ENCODE data around the gene LYPD8. TPM values are rescaled to one million over a fixed set of nuclear protein-coding genes. Genes with fewer than 3 reads are reported as not detected.

The LYPD8 gene
- total RNA-seq, 2 donors from 2014 or later = not detected

DNA sequence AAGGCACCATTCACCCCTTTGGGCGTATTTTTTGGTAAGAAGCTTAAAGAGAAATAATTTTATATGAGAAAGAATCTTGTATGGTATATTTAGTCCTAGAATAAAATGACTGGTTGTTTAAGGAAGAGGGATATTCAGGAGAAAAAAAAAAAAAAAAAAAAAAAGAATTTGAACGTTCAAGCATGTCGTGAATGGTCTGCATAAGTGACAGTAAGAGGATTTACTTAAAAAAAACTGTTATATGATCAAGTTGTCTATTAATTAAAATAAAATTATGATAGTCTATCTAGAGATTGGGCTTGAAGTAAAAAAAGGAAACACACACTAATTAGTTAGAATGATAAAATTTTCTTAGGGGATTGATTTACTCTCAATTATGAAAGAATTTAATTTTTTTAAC lies 41.3 kb downstream of the LYPD8 start:
- no peak for DNase-seq (ENCODE audit: low spot score)
- intact Hi-C loops (cut with DNase I) = no loop called here

GRCh38 chr1:248710305-248710900 lies 45.2 kb downstream of the LYPD8 start:
- intact Hi-C loops (cut with DNase I) = no loop called here
- DNase-seq (ENCODE audit: low spot score) = no peak

- intact Hi-C loops (cut with DNase I) = no loop called here
- DNase-seq (ENCODE audit: low spot score) = no peak
Measured at GRCh38 chr1:248704606-248705005, 51.0 kb downstream of the LYPD8 start.

- intact Hi-C loops (cut with DNase I) = no loop called here
- no peak for DNase-seq (ENCODE audit: low spot score)
Measured at GRCh38 chr1:248703674-248704073, 51.9 kb downstream of the LYPD8 start.

DNA sequence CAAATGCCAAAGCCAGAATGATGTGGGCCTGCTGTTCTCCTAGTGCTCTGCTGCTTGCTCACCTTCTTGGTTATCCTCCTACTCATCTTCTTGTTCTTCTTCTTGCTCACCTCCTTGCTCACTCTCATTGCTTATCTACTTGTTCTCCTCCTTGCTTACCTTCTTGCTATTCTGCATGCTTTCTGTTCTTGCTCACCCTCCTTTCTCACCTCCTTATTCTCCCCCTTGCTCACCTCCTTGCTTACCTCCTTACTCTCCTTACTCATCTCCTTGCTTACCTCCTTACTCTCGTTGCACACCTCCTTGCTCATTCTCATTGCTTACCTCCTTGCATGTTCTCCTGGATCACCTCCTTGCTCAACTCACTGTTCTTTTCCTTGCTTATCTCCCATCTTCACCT lies 52.8 kb downstream of the LYPD8 start, which contains the start of gene OR14I1:
OR14I1 (minus strand) TSS at position 53 of the 400 bp plus-strand sequence.
- intact Hi-C loops (cut with DNase I) = no loop called here
- no peak for DNase-seq (ENCODE audit: low spot score)

DNA sequence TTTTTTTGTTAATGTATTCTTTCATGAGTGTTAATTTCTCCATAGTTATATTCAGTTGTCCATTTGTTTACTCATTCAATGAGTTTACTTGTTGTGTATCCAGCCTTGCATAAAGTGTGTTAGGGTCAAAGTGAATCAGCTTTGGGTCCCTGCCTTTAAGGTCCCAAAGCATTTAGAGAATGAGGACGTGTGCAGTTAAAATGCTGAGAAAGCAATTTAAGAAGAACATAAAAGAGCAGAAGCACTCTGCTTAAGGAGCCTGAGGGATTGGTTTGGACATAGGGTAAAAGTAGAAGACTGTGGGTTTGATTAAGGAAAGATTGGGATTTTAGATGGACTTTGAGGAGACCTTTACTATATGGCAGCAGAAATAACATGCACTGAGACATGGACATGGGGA lies 56.5 kb downstream of the LYPD8 start:
- intact Hi-C loops (cut with DNase I) = no loop called here
- DNase-seq (ENCODE audit: low spot score) = no peak

GRCh38 chr1:248697907-248698306 lies 57.7 kb downstream of the LYPD8 start:
- no peak for DNase-seq (ENCODE audit: low spot score)
- intact Hi-C loops (cut with DNase I) = no loop called here

GRCh38 chr1:248696774-248697173 lies 58.8 kb downstream of the LYPD8 start:
- no peak for DNase-seq (ENCODE audit: low spot score)
- intact Hi-C loops (cut with DNase I) = no loop called here

DNA sequence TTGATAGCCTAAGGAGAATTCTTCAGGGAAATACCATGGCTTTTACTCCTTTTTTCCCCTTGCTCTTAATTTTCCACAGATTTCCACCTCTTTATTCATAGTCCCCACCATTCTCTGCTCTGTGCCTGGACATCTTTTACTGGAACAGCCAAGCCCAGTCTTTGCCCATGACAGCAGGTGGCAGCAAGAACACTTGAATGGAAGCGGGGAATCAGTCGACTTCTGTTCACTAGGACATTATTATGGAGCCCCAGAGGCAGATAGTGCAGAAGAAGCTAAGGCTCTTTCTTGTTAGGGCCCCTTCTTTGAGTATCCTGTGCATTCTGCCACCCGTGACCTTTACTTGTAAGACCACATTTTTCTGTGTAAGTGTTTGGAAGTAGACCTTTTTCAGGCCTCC lies 59.3 kb downstream of the LYPD8 start:
- no peak for DNase-seq (ENCODE audit: low spot score)
- intact Hi-C loops (cut with DNase I) = no loop called here

DNA sequence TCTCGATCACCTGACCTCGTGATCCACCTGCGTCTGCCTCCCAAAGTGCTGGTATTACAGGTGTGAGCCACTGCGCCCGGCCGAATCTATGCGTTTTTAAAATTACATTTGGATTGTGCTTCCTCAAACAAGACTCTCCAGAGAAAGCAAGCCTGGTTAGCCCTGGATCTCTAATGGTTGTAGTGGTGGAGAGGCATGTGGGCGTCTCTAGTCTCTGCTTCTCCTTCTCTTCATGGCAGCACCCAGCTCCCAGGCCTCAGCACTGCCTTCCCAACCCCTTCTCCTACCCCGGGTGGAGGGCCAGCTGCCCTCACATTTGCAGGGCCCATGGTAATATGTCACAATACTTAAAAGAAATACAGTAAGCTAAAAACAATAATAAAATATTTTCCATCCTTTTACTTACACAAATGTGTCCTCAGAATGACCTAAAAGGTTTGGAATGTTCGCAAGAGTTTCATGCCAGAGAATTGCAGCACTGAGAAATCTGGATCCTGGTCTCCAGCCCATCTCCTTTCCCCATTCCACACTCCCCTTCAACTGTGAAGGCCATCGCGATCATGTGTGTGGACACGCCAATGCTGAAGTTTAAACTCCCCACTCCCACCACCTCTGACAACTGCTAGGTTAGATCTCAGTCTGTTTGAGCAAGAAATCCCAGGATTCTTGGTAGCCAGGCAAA lies 60.0 kb downstream of the LYPD8 start:
- intact Hi-C loops (cut with DNase I) = no loop called here
- DNase-seq (ENCODE audit: low spot score) = no peak

DNA sequence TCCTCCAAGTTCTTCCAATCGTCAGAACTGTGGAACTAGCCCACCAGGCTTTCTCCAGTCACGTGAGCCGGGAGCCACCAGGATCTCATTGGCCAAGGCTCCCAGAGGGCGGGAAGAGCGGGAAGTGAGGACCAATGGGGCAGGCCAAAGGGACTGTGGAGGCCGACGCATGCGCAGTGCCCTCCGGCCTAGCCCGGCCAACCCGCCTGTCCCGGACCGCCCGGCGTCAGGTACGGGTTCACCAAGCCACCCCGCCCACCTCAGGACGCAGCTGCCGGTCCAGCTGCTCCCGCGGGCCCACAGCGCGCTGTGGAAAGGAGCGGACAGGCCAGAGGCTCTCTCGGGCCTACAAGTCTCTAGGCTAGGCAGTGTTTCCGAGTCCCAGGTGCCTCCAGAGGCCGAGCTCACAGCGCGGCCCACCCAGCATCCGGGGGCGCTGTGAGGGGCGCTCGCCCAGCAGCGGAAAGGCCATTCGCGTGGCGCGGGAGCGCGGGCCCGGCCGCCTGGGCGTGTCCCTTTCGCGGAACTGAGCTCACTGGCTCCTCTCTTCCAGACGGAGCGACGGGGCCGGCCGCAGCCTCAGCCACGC lies 63.9 kb downstream of the LYPD8 start:
- no peak for DNase-seq (ENCODE audit: low spot score)
- intact Hi-C loops (cut with DNase I) = no loop called here

Other genes with a start within 250 kb of the LYPD8 start
- gene OR2G6, start 247.7 kb downstream of the LYPD8 start, total RNA-seq = not detected
- not detected for gene OR2T29, start 193.0 kb downstream of the LYPD8 start, total RNA-seq
- gene OR2T34, start 181.0 kb downstream of the LYPD8 start, total RNA-seq = not detected
- not detected for gene OR2T10, start 158.1 kb downstream of the LYPD8 start, total RNA-seq
- not detected for gene OR2T11, start 120.7 kb downstream of the LYPD8 start, total RNA-seq
- gene OR2T35, start 110.5 kb downstream of the LYPD8 start, total RNA-seq = not detected
- gene OR2T27, start 100.2 kb downstream of the LYPD8 start, total RNA-seq = not detected
- not detected for gene OR14I1, start 53.0 kb downstream of the LYPD8 start, total RNA-seq
- gene SH3BP5L, start 70.2 kb upstream of the LYPD8 start, total RNA-seq = 10 to 100 TPM; 17.5 to 18.4 TPM
- gene ZNF672, start 82.5 kb upstream of the LYPD8 start, total RNA-seq = 10 to 100 TPM; 17.6 to 23.4 TPM
- 10 to 100 TPM; 14.7 to 17.6 TPM for gene ZNF692, start 103.3 kb upstream of the LYPD8 start, total RNA-seq
- 1 to 10 TPM; 2.7 to 3.7 TPM for gene PGBD2, start 150.5 kb upstream of the LYPD8 start, total RNA-seq